HG03520 (cell line): ENCODE results near the gene OR8B8.
"Not testable (repeated sequence)": the region's sequence is repeated elsewhere in the genome, so short reads cannot be mapped to it uniquely, and the experiment has no call there.

Source experiments
- ATAC-seq: cut with Tn5 transposase; IDR thresholded peaks from one replicate; pipeline ENCODE4 v1.9.1; 2021; ENCODE audit warnings: mild to moderate bottlenecking, moderate library complexity; ENCODE audit not compliant: unreplicated experiment

The OR8B8 gene

GRCh38 chr11:124445646-124446150 is at the start of gene OR8B8:
Gene OR8B8 (minus strand): TSS chr11:124445696. CDS start chr11:124441085, 4,611 bp downstream.
- ATAC-seq, result no peak

DNA sequence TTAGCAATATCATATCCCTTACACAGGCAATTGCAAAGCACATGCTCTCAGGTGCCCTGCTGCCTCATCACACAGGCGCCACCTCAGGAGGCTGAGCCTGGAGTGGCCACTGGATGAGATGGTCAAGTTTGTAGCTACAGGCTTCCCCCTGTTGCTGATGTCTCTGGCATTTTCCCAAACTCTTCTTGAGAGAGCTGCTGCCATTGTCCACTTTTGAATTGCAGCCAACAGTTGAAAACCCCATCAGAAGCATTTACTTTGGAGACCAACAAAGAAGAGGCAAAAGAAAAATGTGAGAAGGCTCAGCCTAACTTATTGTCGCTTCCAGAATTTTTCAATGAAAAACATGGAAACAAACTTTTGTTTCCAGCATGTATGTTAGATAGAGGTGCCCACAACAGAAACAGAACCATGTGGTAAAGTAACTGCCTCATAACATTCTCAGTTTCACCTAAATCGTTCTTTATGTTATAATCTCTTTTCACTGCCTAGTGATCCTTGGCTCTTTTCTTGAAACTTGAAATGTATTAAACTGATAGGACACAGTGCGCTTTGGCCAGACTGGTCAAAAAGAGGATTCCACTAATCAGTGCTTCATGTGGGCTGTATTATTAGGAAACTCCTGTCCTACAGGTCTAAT is 47.6 kb upstream of the OR8B8 start:
- ATAC-seq, result no peak

GRCh38 chr11:124483422-124483821 is 37.9 kb upstream of the OR8B8 start:
- ATAC-seq, result no peak

- no peak for ATAC-seq
These were observed 37.1 kb upstream of the OR8B8 start for GRCh38 chr11:124482362-124483147.

- no peak for ATAC-seq
These were observed 36.1 kb upstream of the OR8B8 start for GRCh38 chr11:124481365-124482323.

GRCh38 chr11:124479561-124479960 is 34.1 kb upstream of the OR8B8 start:
- ATAC-seq, result no peak

DNA sequence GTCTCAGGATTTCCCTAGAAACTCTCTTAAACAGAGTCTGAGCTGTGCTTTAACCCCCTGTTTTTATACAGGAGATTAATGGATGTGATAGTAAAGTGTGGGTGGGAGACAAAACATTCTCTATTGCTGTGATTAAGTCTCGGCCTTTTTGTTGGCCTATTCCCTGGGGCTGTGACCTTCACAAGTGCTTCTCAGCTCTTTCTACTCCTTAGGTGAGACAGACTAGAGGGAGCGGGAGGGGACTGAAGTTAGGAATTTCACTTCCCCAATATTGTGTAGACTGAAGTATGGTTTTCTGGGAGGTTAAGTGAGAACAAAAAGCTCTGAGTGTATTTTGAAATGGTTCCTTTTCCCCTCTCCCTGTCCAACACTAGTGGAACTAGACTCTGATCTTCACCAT is 29.8 kb upstream of the OR8B8 start:
- no peak for ATAC-seq

DNA sequence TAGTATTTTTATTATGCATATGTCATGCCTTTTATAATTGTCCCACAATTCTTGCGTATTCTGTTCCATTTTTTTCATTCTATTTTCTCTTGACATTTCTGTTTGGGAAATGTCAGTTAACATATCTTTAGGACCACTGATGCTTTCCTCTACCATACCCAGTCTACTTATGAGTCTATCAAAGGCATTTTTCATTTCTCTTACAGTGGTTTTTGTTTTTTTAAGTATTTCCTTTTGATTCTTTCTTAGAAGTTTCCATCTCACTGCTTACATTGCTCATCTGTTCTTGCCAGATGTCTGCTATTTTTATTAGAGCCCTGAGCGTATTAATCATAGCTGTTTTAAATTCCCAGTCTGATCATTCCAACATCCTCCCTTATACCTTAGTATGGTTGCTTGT is 29.3 kb upstream of the OR8B8 start:
- ATAC-seq, result no peak

DNA sequence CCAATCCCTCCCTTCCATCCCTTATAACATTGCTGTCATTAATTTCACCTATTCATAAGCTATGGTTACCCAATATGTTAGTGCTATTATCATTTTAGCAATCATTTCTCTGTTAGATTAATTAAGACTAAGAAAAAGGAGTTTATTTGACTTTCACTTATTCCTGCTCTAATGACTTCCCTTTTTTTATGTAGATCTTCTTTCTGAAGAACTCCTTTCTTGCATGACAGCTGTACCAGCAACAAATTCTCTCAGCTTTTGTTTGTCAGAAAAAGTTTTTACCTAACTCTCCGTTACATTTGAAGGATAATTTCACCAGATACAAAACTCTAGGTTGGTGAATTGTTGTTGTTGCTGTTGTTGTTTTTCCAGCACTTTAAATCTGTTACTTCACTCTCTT is 28.6 kb upstream of the OR8B8 start:
- no peak for ATAC-seq

DNA sequence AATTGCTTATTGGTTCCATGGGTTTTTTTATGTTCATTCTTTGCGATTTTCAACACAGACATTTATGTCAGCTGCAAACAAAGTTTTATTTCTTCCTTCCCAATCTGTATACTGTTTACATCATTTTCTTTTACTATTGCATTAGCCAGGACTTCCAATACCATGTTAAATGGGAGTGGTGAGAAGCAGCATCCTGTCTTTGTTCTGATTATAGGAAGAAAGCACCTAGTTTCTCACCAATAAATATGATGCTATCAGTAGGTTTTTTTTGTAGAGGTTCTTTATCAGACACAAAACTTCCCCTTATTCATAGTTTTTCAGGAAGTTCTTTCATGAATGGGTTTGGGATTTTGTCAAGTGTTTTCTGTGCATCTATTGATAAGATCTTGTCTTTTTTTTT is 28.0 kb upstream of the OR8B8 start:
- no peak for ATAC-seq

GRCh38 chr11:124470561-124471227 is 25.2 kb upstream of the OR8B8 start:
- no peak for ATAC-seq

DNA sequence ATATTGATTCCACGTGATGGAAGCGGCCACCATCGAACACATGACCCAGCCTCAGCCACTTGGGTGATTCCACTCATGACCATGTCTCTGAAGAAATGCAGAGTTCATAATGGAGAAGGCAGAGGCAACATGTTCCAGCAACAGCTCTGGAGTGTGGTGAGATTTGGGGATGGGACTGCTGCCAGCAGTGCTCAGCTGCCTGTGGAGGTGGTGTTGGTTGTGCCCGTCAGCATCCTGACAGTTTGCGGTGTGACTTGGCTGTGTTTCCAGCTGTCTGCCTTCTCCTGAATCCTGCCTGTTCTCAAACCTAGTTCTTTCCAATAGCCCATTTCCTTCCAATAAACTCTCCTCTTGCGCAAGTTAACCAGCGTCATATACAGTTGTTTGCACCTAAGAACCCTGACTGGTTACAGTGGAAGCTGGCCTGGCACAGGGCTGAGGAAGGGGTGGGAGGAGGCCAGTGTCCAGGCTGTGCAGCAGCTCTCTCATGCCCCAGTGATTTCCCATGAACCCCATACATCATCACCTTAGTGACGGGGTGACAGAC is 22.0 kb upstream of the OR8B8 start:
- ATAC-seq, result no peak

- no peak for ATAC-seq
These were observed 19.9 kb upstream of the OR8B8 start for GRCh38 chr11:124465368-124465767.

DNA sequence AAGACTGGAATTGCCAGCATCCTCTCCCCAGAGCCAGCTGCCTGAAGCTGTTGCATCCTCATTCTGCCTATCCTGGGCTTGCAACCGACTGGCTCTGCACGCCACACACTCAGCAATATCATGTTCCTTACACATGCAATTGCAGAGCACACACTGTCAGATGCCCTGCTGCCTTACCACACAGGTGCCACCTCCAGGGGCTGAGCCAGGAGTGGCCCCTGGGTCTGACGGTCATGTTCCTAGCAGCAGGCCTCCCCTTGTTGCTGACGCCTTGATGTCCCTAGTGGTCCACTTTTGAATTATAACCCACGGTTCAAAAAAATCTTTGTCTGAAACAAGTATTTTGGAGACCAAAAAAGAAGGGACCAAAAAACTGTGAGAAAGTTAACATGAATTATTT is 18.5 kb upstream of the OR8B8 start:
- ATAC-seq, result no peak

DNA sequence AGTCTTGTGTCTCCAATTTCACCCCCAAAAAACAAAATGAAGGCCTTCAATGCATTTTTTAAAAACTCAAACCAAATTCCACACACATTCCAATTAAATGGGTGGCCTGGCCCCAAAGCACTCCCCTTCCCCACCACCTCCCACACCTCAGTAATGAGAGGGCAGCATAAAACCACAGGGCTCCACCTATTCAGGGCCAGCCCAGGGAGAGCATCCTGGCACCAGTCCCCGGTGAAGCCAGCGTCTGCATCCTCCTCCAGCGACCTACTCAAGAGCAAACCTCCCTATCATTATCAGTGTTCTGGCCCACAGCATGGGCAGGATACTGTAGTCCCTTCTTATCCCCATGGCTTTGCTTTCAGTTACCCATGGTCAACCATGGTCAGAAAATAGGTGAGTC is 17.8 kb upstream of the OR8B8 start:
- ATAC-seq, result no peak

DNA sequence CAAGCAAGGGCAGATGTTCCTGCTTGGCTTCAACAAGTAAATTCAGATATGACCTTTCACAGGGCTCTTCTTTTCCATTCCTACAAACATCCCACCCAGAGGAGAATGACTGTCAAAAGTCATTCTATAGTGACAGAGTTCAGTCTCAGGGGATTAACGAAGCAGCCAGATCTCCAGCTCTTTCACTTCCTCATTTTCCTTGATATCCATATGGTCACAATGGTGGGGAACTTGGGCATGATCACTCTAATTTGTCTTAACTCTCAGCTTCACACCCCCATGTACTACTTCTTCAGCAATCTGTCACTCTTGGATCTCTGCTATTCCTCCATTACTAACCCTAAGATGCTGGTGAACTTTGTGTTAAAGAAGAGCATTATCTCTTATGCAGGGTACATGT is 15.0 kb upstream of the OR8B8 start:
- no peak for ATAC-seq

- ATAC-seq, result not testable (repeated sequence)
These were observed 13.9 kb upstream of the OR8B8 start for GRCh38 chr11:124459379-124459778.

GRCh38 chr11:124454552-124454951 is 9.1 kb upstream of the OR8B8 start:
- no peak for ATAC-seq

GRCh38 chr11:124446916-124447315 is 1.4 kb upstream of the OR8B8 start:
- ATAC-seq, result no peak

GRCh38 chr11:124442847-124443246 is 2.6 kb downstream of the OR8B8 start:
- ATAC-seq, result no peak
